ENCODE results near the gene MAP4K4.

MAP4K4 gene

DNA sequence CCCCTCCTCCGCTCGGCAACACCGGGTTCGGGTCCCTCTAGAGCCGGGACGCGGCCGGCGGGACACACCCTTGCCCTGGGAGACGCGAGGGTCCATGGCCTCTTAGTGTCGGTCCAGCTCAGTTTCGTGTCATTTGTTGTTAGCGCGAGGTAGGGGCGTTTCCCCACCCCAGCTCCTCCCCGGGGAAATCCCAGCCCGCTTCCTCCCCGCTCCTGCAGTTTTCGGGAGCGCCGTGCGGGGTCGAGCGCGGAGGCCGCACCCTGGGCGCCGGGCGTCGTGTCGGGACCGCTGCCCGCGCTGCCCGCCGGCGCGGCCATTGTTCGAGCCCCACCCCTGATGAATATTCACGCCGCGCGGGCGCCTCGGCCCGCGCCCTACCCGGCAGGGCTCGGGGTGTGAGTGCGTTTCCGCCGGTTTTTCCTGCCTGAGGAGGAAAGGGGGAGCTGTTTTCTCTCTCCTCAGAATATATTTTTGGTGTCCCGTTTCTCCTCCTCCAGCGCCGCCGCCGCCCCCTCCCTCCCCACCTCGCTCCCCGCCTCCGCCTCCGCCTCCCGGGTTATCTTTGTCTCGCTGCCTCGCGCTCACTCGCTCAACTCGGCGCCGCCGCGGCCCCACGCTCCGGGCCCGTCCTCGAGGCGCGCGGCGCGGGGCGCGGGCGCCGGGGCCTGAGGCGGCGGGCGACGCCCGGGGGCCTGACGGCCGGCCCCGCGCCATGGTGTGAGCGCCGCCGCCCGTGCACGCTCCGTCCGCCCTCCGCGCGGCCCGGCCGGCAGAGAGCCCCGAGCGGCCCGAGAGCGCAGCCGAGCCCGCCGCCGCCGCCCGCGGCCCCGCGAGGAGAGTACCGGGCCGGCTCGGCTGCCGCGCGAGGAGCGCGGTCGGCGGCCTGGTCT, at the start of gene MAP4K4:
TSS of gene MAP4K4 (plus strand) at position 584 of the 890 bp plus-strand sequence. CDS start 374 bp downstream, outside the sequence.
- DNase-seq (ENCODE audit: low read depth, low spot score) = no peak

DNA sequence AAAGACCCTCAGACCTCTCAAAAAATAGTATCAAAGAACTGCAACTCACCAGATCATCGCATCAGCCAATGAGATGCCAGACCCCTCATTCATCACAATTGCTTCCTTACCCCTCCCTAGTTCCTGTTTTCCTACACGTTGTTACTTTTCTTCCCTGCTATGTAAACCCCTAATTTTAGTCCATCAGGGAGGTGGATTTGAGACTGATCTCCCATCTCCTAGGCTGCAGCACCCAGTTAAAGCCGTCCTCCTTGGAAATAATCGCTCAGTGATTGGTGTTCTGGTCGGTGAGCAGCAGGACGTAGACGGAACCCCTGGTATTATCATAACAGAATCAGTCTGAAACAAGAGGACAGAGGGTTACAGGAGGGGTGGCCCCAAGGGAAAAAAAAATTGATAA, 44.0 kb upstream of the MAP4K4 start:
- DNase-seq (ENCODE audit: low read depth, low spot score) = no peak

DNA sequence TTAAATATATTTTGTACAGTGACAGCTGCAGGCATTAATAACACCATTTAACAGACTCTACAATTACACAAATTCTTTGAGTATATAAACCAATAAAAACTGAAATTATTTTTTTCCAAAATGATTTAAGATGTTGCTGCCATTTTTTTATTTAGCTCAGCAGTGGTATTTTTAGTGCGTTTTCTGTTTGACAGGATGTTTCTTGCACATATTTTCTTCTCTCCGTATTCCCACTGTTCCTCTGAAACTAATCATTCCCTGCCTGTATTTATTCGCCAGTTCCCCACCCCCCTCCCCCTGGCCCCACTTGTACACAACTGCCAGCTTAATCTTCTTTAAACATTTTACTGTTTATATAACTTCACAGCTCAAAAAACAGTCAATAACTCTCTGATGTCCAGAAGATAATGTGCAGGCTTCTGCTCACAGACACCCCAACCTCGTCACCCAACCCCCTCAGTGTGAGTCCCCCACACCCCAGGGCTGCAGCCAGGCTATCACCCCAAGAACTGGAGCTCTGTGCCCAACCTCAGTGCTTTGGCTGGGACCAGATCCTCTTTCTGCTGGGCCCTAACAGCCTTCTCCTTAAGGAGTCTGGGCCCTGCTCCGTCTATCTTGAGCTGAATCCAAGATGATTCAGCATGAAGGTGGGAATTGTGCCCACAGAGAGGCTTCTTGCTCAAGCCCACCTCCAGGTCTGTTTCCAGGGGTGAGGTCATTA, 41.6 kb upstream of the MAP4K4 start:
- no peak for DNase-seq (ENCODE audit: low read depth, low spot score)

DNA sequence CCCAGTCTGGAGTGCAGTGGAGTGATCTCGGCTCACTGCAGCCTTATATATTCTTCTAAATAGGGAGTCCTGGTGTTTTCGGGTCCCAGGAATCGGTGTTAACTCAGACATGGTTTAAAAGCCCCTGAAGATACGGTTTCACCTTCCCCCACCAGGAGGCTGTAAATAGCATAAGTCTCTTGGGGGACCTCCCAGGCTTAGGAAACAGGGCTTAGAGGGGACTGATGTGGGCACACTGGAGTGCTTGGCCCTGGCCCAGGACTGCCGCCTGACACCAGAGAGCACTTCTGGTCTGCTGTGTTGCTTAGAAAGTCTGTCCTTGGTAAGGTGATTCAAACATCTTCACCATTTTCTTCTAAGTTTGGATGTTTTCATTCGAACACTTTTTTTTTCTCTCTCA, 39.7 kb upstream of the MAP4K4 start:
- DNase-seq (ENCODE audit: low read depth, low spot score) = no peak

DNA sequence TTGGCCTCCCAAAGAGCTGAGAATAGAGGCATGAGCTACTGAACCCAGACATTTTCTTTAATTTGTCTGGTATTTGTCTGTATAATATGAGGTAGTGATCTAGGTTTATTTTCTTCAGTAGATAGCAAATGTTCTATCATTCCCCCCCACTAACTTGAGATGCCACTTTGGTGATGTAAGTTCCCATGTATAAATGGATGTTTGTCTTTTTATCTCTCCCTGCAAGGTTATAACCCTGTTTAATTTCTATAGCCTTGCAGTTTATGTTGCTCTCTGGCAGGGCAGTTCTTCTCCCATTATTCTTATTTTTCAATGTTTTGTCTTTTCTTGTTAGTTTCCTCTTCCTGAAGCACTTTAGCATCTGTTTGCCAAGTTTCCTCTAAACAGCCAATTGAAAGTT, 39.1 kb upstream of the MAP4K4 start:
- DNase-seq (ENCODE audit: low read depth, low spot score) = no peak

DNA sequence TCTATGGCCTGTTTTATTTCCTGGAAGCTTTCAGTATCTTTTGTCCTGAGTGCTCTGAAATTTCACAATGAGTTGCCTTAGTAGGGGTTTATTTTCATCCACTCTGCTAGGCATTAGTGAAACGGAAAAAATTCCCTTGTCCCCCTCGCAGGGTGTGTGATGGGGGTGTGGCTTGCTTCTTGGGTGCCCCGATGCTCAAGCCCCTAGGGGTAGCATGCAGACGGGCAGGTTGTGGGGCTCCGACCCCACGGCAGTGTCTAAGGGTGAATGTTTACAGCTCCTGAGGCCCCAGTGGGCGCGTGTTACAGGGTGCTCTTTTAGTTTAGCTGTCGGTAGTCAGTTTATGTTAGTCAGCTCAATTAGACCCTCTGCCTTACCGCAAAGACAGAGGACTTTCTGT, 32.2 kb upstream of the MAP4K4 start:
- DNase-seq (ENCODE audit: low read depth, low spot score) = no peak

DNA sequence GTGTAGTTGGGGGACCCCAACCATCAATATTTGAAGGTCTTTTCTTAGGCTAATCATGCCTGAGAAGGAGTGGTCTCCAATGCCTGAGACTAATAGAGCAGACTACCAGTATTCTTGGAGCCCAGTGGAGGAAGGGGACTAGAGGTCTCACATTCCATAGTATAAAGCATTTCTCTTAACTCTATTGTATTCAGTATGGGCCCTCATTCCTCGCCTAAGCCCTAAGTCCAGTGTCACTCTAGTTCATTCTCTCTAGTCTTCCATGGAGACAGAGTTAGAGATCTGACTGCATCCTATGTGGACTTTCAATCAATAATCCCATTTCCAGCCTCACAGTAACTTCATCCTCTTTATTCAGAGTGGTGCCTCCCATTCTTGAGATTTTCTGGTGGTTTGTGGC, 29.7 kb upstream of the MAP4K4 start:
- no peak for DNase-seq (ENCODE audit: low read depth, low spot score)

DNA sequence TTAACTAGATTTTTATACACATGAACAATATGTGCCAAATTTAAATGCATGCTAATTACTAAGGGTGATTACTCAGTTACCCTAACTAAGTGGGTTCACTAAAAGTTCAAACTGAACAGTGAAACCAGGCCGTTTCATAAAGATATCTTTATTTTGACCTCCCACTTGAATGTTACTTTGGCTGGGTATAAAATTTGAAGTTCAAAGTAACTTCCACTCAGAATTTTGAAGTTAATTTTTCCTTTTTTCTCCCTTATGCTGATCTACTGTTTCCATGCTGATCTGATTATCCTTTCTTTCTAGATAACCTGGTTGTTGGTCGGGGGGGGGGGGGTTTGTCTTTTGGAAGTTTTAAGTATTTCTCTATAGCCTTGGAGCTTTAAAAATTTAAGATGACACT, 25.5 kb upstream of the MAP4K4 start:
- no peak for DNase-seq (ENCODE audit: low read depth, low spot score)

DNA sequence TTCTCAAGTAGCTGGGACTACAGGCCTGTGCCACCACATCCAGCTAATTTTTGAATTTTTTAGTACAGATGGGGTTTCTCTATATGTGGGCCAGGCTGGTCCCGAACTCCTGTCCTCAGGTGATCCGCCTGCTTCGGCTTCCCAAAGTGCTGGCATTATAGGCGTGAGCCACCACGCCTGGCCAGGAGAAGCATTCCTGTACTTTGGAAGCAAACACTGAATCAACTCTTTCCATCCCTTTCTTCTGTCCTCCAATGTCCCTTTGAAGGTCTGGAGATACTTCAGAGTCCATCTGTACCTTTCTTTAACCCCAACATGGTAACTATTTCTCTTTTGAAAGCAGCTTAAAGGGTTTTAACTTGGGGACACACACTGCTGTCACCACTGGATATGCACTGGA, 23.6 kb upstream of the MAP4K4 start:
- DNase-seq (ENCODE audit: low read depth, low spot score) = no peak

DNA sequence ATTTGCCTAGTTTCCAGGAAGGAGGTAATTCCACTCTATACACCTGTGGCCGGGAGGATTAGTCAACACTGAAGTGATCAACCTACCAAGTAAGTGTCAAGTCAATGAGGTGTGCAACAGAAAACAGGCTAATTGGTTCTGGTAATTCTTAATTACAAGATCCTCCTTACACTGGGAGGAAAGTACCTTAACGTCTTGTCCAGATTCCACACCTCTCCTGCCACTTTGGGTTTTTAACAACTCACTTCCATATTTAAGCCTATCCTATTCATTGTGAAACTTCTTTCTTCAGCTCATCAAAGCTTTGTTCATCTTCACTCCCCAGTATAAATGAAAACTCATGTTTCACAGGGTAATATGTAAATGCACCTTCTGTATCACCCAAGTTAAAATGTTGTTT, 22.0 kb upstream of the MAP4K4 start:
- no peak for DNase-seq (ENCODE audit: low read depth, low spot score)

DNA sequence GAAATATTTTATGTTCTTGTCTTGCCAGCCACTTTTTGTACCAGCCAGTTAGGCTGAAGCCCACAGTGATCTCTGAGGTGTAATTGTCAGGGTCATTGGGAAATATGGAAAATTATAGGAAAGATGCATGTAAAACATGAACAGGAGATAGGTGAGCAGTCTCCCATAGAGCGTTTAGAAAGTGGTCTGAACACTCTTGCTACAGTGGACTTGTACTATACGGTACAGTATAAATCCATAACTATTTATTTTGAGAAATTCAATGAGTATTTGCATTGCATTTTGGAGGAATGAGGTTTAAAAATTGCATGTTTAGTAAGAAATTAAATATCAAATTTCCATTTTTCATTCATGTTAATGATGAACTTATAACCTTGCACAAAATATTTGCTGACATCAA, 20.8 kb upstream of the MAP4K4 start:
- no peak for DNase-seq (ENCODE audit: low read depth, low spot score)

DNA sequence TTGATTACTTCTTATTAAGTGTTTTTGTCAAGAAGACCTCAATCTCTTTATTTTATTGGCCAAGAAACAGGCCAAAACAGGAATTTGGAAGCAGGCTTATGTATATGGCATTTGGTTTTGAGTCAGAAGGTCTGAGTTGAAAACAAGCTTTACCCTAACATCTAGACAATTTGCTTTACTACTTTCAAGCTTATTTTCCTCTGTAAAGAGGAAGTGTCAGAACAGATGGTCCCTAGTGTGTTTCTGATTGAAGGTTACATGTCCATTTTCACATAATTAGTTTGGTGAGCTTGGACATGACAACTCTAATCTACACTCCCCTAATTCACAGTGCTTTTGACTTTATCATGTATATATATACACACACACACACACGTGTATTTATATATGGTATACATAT, 19.8 kb upstream of the MAP4K4 start:
- DNase-seq (ENCODE audit: low read depth, low spot score) = no peak

DNA sequence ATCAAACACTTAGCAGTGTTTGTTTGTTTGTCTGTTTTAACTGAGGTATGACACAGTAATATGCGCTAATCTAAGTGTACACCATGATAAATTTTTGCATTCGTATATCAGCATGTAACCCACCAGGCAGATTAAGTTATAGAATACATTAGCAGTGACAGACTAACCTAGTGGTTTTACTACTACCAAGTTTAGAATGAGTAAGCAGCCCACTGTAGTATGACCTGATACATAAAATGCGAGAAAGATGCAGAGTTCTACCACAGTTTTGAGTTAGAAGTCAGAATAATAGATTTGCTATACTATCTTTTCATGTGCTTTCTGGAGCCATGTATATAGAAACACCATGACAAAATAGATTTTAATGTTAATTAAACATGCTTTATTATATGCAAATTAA, 19.1 kb upstream of the MAP4K4 start:
- no peak for DNase-seq (ENCODE audit: low read depth, low spot score)

DNA sequence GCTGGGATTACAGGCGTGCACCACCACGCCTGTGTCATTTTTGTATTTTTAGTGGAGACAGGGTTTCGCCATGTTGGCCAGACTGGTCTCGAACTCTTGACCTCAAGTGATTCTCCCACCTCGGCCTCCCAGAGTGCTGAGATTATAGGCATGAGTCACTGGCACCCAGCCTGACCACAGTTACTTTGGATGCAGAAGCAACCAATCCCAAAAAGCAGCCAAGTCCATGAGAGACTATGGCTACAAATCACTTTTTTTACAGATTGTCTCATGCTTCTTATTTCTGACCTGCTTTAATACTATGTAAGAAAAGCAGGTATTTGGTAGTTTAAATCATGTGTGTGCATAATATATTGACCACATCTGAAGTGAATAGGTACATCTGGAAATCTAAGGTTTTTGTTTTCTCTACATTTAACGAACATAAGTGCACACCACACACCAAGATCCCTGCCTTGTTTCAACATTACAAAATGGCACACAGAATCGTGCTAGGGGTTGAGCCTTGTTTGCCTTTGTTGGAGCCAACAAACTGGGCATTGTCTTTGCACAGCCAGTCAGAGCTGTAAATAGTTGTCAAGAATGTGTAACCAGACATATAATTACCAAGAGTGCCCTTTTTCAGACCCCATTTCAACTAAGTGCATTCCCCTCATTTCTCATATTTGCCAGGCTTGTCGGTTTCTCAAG, 18.3 kb upstream of the MAP4K4 start:
- no peak for DNase-seq (ENCODE audit: low read depth, low spot score)

DNA sequence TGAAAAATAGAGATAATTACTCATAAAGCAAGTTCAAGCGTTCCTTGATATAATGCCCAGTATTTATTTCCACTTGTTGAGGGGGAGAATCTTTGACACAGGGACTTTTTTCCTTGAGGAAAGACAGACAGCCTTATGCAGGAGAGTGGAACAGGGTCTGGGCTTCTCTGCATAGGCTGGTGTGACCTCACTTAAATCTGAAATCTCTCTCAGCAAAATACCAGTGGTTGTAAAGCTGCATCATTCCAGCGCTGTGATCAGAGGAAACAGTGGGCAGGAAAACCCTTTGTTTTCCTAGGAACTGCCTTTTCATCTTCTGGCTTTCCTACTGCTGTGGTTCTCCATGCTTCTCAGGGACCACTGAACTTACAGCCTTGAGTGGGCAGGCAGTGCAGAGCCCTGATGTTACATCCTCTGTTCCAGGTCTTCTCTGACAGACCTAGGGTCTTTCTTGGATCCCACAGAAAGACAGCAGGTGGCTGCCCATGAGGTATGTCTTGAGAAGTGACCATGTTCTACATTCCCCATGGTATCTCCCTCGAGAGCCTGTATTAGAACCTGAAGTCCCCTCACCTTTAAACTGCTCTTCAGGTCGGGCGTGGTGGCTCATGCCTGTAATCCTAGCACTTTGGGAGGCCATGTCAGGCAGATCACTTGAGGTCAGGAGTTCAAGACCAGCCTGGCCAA, 17.6 kb upstream of the MAP4K4 start:
- DNase-seq (ENCODE audit: low read depth, low spot score) = no peak

DNA sequence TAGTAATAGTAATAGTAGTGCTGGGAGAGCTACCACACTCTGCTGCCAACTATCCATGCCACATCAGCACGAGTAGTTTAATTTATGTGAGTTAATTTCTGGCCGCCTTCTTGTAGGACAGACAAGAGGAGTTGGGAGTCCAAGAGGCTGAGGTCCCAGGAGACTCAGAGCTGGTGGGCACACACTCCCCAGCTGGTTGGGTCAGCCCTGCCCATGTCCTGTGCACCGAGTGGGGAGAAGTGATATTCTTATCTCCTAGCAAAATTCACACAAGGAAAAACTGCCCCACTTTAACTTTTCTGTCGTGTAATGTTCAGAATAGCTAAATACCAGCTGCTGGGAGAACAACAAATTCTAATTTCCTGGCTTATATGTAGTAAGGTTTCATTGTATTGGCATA, 15.2 kb upstream of the MAP4K4 start:
- DNase-seq (ENCODE audit: low read depth, low spot score) = no peak

DNA sequence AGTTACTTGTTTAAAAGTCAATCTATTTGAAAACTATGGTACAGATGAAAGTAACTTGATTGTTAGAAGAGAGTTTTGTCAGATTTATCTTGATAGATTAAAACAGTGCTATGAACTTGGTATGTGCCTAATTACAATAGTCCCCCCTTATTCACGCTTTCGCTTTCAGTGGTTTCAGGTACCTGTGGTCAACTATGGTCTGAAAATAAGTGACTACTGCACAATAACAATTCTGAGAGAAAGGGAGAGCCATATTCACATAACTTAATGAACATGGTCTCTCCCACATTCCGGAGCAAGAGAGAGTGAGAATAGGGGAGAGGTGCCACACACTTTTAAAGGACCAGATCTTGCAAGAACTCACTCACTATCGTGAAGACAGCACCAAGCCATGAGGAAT, 13.2 kb upstream of the MAP4K4 start:
- no peak for DNase-seq (ENCODE audit: low read depth, low spot score)

DNA sequence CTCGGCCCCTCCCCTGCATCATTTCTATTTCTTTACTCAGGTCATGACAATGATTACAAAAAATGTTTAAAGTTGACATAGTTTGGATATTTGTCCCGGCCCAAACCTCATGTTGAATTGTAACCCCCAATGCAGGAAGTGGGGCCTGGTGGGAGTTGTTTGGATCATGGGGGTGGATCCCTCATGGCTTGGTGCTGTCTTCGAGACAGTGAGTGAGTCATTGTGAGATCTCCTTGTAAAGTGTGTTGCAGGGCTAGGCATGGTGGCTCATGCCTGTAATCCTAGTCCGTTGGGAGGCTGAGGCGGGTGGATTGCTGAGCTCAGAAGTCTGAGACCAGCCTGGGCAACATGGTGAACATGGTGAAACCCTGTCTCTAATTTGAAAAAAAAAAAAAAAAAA, 9.2 kb upstream of the MAP4K4 start:
- no peak for DNase-seq (ENCODE audit: low read depth, low spot score)

DNA sequence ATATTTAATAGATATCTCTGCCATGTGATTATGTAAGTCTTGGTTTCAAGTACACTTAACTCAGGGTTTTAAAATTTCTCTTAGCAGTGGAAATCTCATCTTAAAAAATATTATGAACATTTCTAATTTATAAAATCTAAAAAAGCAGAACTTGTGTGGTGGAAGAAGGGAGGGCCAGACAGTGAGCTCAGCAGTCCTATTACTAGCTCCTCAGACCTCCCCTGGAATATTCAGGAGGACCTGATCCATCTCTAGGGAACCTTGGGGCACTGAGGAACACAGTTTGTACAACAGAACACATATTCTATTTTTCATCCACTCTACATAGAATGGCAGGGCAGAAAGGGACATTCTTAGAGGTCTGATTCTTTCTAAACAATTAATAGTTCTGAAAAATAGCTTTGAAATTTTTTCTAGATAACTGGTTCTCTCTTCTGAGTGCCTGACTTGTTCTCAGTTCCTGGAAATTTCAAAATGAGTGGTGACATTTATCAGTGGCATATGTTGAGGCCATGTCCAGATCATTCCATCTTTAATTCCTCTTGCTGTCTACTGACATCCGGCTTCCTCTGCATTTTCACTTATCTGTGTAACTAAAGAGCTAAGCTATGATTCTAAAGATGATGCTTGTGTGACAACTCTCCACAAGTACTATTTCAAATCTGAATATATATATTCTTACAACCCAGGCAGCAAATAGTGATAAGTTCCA, 8.2 kb upstream of the MAP4K4 start:
- DNase-seq (ENCODE audit: low read depth, low spot score) = no peak

DNA sequence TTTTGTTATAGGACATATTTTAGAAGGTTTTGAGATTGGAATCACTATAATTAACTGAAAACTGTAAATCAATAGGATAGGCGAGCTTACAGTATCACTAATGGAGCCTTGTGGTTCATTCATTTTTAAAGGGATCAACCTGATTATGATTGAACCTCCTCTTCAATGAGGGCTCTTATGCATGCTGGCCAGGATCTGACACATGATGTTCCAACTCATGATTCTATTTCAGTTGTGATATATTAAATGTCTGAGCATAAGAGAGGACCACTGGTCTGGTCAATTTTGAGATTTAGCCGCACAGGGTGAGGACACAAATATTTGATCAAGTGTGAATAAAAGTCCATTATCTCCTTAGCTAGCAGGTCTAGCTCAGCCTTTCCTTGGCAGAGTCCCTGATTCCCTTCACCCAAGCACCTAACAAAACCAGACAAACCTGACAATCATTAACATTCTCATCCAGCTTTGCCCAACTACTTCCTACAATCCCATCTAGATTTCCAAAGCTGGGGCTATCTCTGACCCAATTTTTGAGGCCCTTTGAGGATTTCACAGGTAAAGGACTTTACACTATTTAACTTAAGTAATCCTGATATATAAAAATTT, 6.9 kb upstream of the MAP4K4 start:
- DNase-seq (ENCODE audit: low read depth, low spot score) = no peak

DNA sequence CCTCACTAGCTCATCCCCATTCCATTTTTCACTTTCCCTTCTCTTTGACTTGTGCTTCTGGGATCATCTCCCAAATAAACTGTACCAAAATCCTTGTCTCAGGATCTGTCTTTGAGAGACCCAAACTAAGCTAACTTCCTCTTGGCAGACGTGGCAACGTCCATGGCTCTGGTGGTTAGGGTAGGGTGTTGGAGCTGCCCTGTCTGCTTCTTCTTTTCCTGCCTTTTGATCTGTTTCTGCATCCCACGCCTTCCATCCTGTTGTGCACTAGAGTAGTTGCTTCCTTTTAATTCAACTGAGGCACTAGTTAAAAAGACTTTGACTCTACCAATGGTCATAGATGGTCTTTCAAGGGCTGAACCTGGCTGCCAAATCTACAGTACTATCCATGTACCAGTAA, 5.5 kb upstream of the MAP4K4 start:
- DNase-seq (ENCODE audit: low read depth, low spot score) = no peak

Data from brain pericyte (primary cell).